CD14-positive monocyte (primary cell): ENCODE data around the gene ERVH48-1. TPM values are rescaled to one million over a fixed set of nuclear protein-coding genes. Genes with fewer than 3 reads are reported as not detected.
"Not testable (repeated sequence)": the region's sequence is repeated elsewhere in the genome, so short reads cannot be mapped to it uniquely, and the experiment has no call there.

Experiments
- DNase-seq, 3 donors: peaks; one replicate each; pipeline ENCODE4 v3.0.0-alpha.2; 2011 to 2022
- H2AFZ ChIP-seq: 2 replicates; pipeline ENCODE4 v1.6.0; 2012; ENCODE audit warnings: mild to moderate bottlenecking, low read depth, low read length, inconsistent platforms; ENCODE audit not compliant: insufficient read depth, poor library complexity, severe bottlenecking
- H3K27ac ChIP-seq, 2 donors: 1 replicate in 1 of 2; 2 replicates in 1 of 2; pipeline ENCODE4 v1.5.1; 2012 to 2013; ENCODE audit warnings: low read length in 2 of 2, control low read depth in 1 of 2, inconsistent platforms in 1 of 2, low read depth in 1 of 2, mild to moderate bottlenecking in 1 of 2
- H3K27me3 ChIP-seq, 2 donors: one replicate each; pipeline versions ENCODE4 v1.6.0 to v1.6.1; 2011 to 2013; ENCODE audit warnings: low read length in 2 of 2; ENCODE audit not compliant: control insufficient read depth in 2 of 2, insufficient read depth in 2 of 2
- H3K36me3 ChIP-seq, 2 donors: replicated peaks in 1 of 2; 1 replicate in 1 of 2; 2 replicates in 1 of 2; pipeline versions ENCODE4 v1.5.1 to v1.6.1; 2012 to 2013; ENCODE audit warnings: low read length in 2 of 2, control low read depth in 1 of 2, inconsistent platforms in 1 of 2, mild to moderate bottlenecking in 1 of 2; ENCODE audit not compliant: insufficient read depth in 2 of 2, control insufficient read depth in 1 of 2
- H3K4me1 ChIP-seq, 2 donors: 1 replicate in 1 of 2; 2 replicates in 1 of 2; pipeline versions ENCODE4 v1.5.1 to v1.6.1; 2012 to 2013; ENCODE audit warnings: low read length in 2 of 2, control low read depth in 1 of 2, inconsistent platforms in 1 of 2, mild to moderate bottlenecking in 1 of 2, moderate library complexity in 1 of 2; ENCODE audit not compliant: insufficient read depth in 2 of 2, control insufficient read depth in 1 of 2
- H3K4me2 ChIP-seq: replicated peaks from 2 replicates; pipeline ENCODE3; 2012; ENCODE audit warnings: low read length, moderate library complexity, mild to moderate bottlenecking; ENCODE audit not compliant: poor library complexity, severe bottlenecking; ENCODE audit errors: extremely low read depth
- H3K4me3 ChIP-seq, 3 experiments: fragments of 200-600 bp in 1 of 3; sonication (generic) in 1 of 3; replicated peaks in 1 of 3; 1 replicate in 2 of 3; 2 replicates in 1 of 3; pipeline ENCODE4 v1.5.1; 2011 to 2013; ENCODE audit warnings: low read length in 3 of 3, mild to moderate bottlenecking in 3 of 3, control low read depth in 2 of 3, low read depth in 2 of 3, inconsistent platforms in 1 of 3, moderate library complexity in 1 of 3
- H3K79me2 ChIP-seq: 2 replicates; pipeline ENCODE4 v1.6.0; 2012; ENCODE audit warnings: mild to moderate bottlenecking, control low read depth, inconsistent platforms, low read length, moderate library complexity; ENCODE audit not compliant: insufficient read depth
- H3K9ac ChIP-seq: 2 replicates; pipeline ENCODE4 v1.6.0; 2017; ENCODE audit warnings: low read length, mild to moderate bottlenecking; ENCODE audit not compliant: insufficient read depth, poor library complexity, severe bottlenecking
- H3K9me3 ChIP-seq, 2 donors: replicated peaks in 1 of 2; 1 replicate in 1 of 2; 2 replicates in 1 of 2; pipeline versions ENCODE4 v1.5.1 to v1.6.1; 2012 to 2013; ENCODE audit warnings: low read length in 2 of 2, control low read depth in 1 of 2; ENCODE audit not compliant: control insufficient read depth in 1 of 2, insufficient read depth in 1 of 2
- H4K20me1 ChIP-seq: 2 replicates; pipeline ENCODE4 v1.6.0; 2012; ENCODE audit warnings: mild to moderate bottlenecking, low read length, control low read depth, moderate library complexity; ENCODE audit not compliant: insufficient read depth
- H3K27ac Mint-ChIP-seq, 7 donors: one replicate each; pipeline ENCODE4 v1.8.0; 2020; ENCODE audit warnings: mild to moderate bottlenecking in 7 of 7, mixed read lengths in 7 of 7, moderate library complexity in 6 of 7, inconsistent platforms in 2 of 7
- H3K27me3 Mint-ChIP-seq, 3 donors: one replicate each; pipeline ENCODE4 v1.8.0; 2021 to 2022; ENCODE audit warnings: low read depth in 3 of 3, mild to moderate bottlenecking in 3 of 3, mixed read lengths in 3 of 3, moderate library complexity in 3 of 3, inconsistent platforms in 1 of 3
- H3K36me3 Mint-ChIP-seq, 2 donors: one replicate each; pipeline ENCODE4 v1.8.0; 2020; ENCODE audit warnings: mixed read lengths in 2 of 2, inconsistent platforms in 1 of 2, mild to moderate bottlenecking in 1 of 2
- H3K4me1 Mint-ChIP-seq: one replicate; pipeline ENCODE4 v1.8.0; 2020; ENCODE audit warnings: mild to moderate bottlenecking, mixed read lengths
- H3K4me3 Mint-ChIP-seq, 2 donors: one replicate each; pipeline ENCODE4 v1.8.0; 2020; ENCODE audit warnings: mild to moderate bottlenecking in 2 of 2, mixed read lengths in 2 of 2, moderate library complexity in 1 of 2
- H3K9me3 Mint-ChIP-seq, 7 donors: one replicate each; pipeline ENCODE4 v1.8.0; 2020 to 2022; ENCODE audit warnings: mixed read lengths in 7 of 7, mild to moderate bottlenecking in 6 of 7, moderate library complexity in 6 of 7, inconsistent platforms in 2 of 7
- whole genome bisulfite sequencing: methylation state at CpG from one replicate; pipeline ENCODE4 v1.1.5; 2013; ENCODE audit warnings: missing lambda C conversion rate; ENCODE audit not compliant: insufficient coverage; 5-methylcytosine and 5-hydroxymethylcytosine counted together
- intact Hi-C, 2 donors: fragments of 100-400 bp; cut with micrococcal nuclease; formaldehyde crosslinking; loops; one replicate each; pipeline versions ENCODE4 v1.15.0 to v1.15.1; 2023
- polyA plus RNA-seq, 3 donors: library from polyadenylated mRNA; depleted of rRNA in 1 of 3; unstranded in 2 of 3; stranded (reverse) in 1 of 3; fragments of 300-500 nt in 2 of 3; fragments of >200 nt in 1 of 3; fragmentation: Illumina TruSeq in 2 of 3; gene quantifications; 1 replicate in 2 of 3; 2 replicates in 1 of 3; pipeline ENCODE4 v1.2.3, GENCODE V29; 2012 to 2021

ERVH48-1 gene
- polyA plus RNA-seq, 3 donors = not detected

DNA sequence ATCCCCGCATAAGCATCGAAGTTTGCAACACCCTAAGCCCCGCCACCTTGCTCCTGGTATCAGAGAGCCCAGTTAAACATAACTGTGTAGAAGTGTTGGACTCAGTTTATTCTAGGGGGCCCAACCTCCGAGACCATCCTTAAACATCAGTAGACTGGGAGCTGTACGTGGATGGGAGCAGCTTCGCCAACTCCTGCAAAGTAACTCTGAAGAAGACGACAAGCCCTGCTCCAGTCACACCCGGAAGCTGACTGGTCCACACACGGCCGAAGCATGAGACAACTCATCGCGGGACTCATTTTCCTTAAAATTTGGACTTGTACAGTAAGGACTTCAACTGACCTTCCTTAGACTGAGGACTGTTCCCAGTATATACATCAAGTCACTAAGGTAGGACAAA is 8.5 kb upstream of the ERVH48-1 start:
- 67% methylated on average over 3 of the region's 12 CpGs for WGBS
- H3K9me3 ChIP-seq = not testable (repeated sequence)

DNA sequence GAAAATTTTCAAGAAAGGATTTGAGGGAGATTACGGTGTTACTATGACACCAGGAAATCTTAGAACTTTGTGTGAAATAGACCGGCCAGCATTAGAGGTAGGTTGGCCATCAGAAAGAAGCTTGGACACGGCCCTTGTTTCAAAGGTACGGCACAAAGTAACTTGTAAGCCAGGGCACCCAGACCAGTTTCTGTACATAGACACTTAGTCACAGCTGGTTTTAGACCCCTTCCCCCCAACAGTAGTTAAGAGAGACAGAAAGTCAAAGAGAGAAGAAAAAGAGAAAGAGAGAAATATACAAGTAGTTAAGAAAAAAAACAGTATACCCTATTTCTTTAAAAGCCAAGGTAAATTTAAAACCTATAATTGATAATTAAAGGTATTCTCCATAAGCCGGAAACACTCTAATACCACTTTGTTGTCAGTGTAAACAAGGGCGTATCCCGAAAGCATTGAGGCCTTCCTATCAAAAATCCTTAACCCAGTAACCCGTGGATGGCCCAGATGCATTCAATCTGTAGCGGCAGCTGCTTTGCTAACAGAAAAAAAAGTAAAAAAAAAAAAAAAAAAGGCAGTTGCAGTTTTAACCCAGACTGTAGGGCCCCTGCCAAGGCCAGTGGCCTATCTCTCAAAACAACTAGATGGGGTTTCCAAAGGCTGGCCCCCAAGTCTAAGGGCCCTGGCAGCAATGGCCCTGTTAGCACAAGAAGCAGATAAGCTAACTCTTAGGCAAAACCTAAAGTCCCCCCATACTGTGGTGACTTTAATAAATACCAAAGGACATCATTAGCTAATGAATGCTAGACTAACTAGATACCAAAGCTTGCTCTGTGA is 7.9 kb upstream of the ERVH48-1 start:
- peak overlapping the region in 2 of 7 donors; percentile 5 to 76 for H3K27ac Mint-ChIP-seq
- H3K36me3 ChIP-seq, H3K4me1 Mint-ChIP-seq, H3K36me3 Mint-ChIP-seq, H3K27me3 ChIP-seq, H3K4me1 ChIP-seq, intact Hi-C loops, H4K20me1 ChIP-seq, H3K27ac ChIP-seq, H3K4me3 ChIP-seq, H3K79me2 ChIP-seq, H3K4me3 Mint-ChIP-seq, H3K9ac ChIP-seq, H3K27me3 Mint-ChIP-seq, H3K4me2 ChIP-seq, DNase-seq, H3K9me3 ChIP-seq, H2AFZ ChIP-seq, H3K9me3 Mint-ChIP-seq: not testable (repeated sequence)
- 87% methylated on average over 2 of the region's 9 CpGs for WGBS

More for the DNA sequence above, 8.5 kb upstream of the ERVH48-1 start:
- H3K27ac ChIP-seq, H3K27me3 Mint-ChIP-seq, H3K36me3 ChIP-seq, H3K4me1 ChIP-seq, H4K20me1 ChIP-seq, H3K79me2 ChIP-seq, H3K36me3 Mint-ChIP-seq, H3K27ac Mint-ChIP-seq, H3K9ac ChIP-seq, H3K4me2 ChIP-seq, H3K4me3 Mint-ChIP-seq, DNase-seq, H2AFZ ChIP-seq, H3K4me3 ChIP-seq, intact Hi-C loops, H3K27me3 ChIP-seq, H3K4me1 Mint-ChIP-seq, H3K9me3 Mint-ChIP-seq: not testable (repeated sequence)

DNA sequence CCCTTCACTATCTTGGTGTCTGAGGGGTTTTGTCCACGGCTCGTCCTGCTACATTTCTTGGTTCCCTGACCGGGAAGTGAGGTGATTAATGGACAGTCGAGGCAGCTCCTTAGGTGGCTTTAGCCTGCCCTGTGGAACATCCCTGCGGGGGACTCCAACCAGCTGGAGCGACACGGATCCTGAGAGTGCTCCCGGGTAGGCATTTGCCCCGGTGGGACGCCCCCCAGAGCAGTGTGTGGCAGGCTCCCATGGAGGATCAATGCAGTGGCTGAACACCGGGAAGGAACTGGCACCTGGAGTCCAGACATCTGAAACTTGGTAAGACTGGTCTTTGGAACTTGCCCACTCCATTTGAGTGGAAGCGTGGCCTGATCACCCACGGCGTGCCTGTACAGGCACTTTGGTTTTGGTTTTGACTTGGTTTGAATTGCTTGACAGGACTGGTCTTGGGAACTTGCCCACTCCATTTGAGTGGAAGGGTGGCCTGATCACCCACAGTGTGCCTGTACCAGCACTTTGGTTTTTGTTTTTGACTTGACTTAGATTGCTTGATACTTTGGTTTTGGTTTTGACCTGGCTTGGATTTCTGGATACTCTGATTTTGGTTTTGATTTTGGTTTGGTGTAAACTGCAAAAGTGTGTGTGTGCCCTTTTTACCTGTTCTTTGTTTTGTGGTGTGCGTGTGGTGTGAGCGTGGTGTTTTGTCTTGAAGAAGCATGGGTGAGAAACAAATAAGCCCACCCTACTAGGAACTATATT is 7.1 kb upstream of the ERVH48-1 start:
- H2AFZ ChIP-seq, H3K9me3 ChIP-seq, H3K4me1 Mint-ChIP-seq, H3K4me1 ChIP-seq, intact Hi-C loops, H4K20me1 ChIP-seq, DNase-seq, H3K36me3 Mint-ChIP-seq, H3K79me2 ChIP-seq, H3K27me3 ChIP-seq, H3K4me3 Mint-ChIP-seq, H3K36me3 ChIP-seq, H3K9ac ChIP-seq, H3K4me3 ChIP-seq, H3K9me3 Mint-ChIP-seq, H3K27ac ChIP-seq, H3K27me3 Mint-ChIP-seq, H3K4me2 ChIP-seq: not testable (repeated sequence)
- 98% methylated on average over 14 of the region's 16 CpGs for WGBS
- H3K27ac Mint-ChIP-seq = peak overlapping the region in 1 of 7 donors; percentile 5
